GM21576 (cell line): ENCODE measurements around the gene ANO10.
"Not testable (repeated sequence)": the region's sequence is repeated elsewhere in the genome, so short reads cannot be mapped to it uniquely, and the experiment has no call there.

Experiments used
- ATAC-seq: cut with Tn5 transposase; IDR thresholded peaks from one replicate; pipeline ENCODE4 v1.9.1; 2021; ENCODE audit warnings: mild to moderate bottlenecking, moderate library complexity; ENCODE audit not compliant: unreplicated experiment

Gene ANO10

DNA sequence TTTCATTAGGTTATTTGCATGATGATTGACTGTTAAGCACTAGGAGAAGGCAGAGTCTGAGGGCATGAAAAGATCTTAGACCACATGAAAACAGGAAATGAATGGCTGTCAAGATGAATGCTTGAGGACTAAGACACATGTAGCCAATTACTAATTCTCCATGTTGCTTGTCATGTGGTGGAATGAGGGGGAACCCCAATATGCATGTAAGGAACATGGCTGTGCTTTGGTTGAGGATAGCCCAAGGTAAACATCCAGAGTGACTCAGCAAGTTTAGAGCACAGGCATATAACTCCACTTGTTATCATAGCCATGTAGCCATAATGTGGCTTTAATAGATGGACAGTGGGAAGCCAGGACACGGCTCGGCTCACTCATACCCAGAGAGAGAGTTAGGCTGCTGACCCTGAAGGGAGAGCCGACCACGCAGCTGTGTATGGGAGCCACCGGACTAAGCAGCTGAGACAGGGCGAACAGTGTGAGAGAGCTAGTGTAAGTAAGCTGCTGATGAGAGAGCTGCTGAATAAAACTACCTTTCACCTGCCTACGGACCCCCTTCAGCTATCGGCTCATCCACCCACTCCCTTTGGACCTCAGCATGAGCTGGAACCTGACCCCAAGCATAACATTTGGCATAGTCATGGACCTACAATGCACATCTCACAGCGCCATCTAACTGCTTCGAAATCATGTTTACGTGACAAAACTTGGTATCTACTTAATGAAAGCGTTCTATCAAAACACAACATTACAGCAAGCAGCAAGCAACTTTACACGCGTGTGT, 37.6 kb downstream of the ANO10 start:
- ATAC-seq: no peak

GRCh38 chr3:43583481-43583880, 38.3 kb downstream of the ANO10 start:
- ATAC-seq: no peak

GRCh38 chr3:43582866-43583265, 38.9 kb downstream of the ANO10 start:
- no peak for ATAC-seq

DNA sequence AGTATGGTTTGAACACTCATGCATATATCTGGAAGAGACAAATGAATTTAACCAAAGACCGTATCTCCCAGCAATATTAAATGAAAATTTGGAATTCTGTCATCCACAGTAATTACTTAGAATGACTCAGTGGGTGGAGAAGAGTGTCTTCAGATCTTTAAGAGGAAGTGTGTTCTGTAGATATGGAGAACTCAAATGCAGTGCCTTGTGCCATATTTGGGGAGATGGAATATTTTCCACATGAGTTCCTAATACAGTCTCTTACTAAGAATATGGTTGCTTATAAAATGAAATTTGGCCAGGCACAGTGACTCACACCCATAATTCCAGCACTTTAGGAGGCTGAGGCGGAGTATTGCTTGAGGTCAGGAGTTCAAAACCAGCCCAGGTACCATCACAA, 40.5 kb downstream of the ANO10 start:
- no peak for ATAC-seq

- ATAC-seq: no peak
Measured at GRCh38 chr3:43580181-43580580, 41.6 kb downstream of the ANO10 start.

DNA sequence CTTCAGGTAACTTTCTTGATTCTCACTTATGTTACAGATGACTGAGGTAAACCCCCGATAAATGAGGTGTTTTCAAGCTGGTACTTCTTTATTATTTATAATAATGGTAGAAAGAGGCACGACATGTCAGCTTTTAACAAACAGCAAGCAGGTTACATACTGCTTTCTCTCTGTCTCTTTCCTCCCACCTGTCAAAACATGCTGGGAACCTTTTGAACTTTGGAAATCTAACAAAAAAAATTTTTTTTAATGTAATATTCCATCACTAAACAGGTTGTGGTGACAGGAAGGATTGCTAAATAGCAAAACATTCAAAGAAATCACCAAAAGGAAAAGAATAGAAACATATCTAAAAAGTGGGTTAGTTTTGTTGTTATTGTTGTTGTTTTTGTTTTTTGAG, 48.2 kb downstream of the ANO10 start:
- no peak for ATAC-seq

GRCh38 chr3:43565661-43566341, 56.0 kb downstream of the ANO10 start:
- ATAC-seq: not testable (repeated sequence)

DNA sequence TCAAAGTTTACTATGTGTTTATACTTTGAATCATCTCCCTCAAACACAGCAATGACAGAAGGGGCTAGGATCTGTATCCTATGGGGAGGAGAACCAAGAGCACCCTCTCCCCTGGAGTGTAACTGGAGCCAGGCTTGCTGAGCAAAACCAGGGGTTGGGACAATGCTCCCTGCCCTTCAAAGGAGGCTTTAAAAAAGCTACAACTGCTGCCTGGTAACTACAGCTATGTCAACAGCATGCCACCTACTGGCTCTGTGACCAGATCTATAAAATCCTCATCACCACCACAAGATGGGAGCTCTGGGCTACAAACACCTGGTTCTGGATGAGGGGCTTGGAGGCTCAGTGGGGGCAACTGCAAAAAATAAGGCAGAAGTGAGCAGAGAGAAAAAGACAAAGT, 61.9 kb downstream of the ANO10 start:
- ATAC-seq: no peak

- ATAC-seq: no peak
Measured at GRCh38 chr3:43558171-43558570, 63.6 kb downstream of the ANO10 start.

DNA sequence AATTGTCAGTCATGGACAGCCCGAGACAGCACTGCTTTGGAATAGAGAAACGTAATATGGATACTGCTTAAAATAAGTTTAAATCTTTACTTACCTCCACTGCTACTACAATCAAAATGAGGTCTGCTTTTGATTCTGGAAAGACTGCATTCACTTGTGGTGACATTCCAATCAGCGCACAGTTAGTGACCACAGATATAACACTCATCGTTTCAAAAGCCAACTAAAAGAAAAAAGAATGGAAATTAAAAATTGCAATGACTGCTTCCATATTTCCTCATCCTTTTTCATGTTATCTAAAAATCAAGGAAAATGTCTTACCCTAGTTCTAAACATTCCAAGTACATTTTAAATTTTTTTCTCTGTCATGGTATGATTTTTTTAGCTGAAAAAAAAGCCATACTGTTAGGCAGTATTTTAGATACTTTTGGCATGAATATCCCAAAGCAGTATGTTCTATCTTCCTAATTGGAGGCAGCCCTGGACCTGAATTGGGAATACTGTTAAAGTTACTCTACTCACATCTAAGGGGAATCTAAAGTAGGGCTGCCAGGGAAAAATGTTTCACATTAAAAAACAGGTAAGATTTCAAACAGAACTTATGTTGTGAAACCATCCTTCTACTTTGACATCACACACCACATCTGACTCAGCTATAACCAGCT, 72.1 kb downstream of the ANO10 start:
- ATAC-seq: no peak

DNA sequence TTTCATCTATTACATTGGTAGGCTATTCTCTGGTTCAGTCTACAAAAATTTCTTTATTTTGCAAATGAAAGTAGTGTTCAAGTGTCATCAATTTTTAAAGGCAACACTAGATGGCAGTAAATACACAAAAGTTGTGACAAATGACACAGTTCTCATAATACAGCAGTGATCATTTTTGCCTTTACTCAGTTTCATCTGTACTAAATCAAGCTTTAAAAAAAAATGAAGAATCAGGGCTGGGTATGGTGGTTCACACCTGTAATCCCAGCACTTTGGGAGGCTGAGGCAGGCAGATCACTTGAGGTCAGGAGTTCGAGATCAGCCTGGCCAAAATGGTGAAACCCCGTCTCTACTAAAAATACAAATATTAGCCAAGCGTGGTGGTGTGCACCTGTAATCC, 77.5 kb downstream of the ANO10 start:
- not testable (repeated sequence) for ATAC-seq

GRCh38 chr3:43542328-43543043, 79.3 kb downstream of the ANO10 start:
- ATAC-seq: no peak

- ATAC-seq: no peak
Measured at GRCh38 chr3:43540624-43541023, 81.2 kb downstream of the ANO10 start.

GRCh38 chr3:43539321-43539720, 82.5 kb downstream of the ANO10 start:
- ATAC-seq: no peak

DNA sequence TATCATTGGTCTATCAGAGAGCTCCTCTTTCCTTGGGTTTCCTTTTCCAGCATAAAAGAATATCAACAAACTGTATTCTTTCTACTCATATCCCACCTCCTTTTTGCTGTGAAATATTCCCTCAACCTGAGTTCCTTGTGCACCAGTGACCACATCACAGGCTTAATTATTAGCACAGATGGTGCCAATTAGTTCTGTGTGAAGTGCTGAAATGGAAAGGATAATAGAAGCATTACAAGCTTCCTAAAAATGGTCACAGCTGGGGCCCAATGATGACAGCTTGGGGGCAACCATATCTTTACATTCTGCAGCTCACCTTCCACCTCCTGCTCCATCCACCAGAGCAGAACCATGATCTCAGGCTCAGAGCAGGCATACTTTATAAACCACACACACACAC, 84.6 kb downstream of the ANO10 start:
- ATAC-seq: no peak

GRCh38 chr3:43534675-43535074, 87.1 kb downstream of the ANO10 start:
- ATAC-seq: no peak

- ATAC-seq: no peak
Measured at GRCh38 chr3:43533009-43533408, 88.8 kb downstream of the ANO10 start.

DNA sequence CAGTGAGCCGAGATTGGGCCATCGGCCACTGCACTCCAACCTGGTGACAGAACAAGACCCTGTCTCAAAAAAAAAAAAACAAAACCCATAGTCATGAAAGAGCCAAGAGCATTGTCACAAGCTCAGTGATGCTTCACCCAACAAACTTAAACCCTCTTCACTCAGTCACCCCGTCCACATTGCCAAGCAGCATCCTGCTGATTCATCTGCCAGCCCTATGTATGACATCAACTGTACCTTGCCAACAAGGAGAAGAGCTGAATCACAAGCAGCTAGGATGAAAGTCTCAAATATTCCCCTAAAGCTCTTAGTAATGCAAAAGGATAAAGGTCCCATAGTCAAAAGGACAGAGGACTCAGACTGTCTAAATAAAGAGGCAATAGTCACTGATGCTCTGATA, 90.0 kb downstream of the ANO10 start:
- no peak for ATAC-seq

DNA sequence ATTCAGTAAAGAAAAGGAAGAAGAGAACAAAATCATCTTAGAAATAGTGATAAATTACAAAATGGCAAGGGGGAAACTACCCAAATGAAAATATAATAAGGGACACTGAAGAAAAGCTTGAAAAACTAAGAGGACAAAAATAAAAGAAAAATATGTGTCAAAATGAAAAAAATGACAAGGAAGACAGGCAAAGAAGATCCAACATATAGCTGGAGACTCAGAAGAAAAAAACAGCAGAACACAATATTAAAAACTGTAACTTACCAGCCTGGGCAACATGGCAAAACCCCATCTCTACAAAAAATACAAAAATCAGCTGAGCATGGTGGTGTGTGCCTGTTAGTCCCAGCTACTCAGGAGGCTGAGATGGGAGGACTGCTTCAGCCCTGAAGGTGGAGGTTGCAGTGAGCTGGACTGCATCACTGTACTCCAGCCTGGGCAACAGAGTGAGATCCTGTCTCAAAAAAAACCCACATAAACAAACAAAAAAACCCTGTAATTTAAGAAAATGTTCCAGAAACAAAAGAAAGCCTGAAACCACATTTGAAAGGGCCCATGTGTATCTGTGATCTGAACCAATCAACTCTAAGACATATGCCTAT, 93.2 kb downstream of the ANO10 start:
- ATAC-seq: no peak

DNA sequence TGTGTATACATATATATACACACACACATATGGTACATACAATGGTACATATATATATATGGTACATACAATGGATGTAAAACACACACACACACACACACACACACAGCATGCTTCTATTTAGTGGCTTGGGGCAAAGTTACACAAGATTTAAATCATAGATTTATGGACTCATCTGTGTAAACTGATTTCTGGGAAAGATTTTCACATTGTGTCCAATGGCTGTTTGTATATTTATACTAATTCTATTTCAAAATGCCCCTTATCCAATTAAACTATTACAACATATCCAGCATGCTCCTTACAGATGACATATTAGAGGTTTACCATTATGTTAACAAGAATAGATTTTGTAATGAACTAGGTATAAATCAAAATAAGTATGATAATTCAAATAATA, 94.9 kb downstream of the ANO10 start:
- no peak for ATAC-seq
